Measurements from ENCODE around the gene YBX2. TPM values are rescaled to one million over a fixed set of nuclear protein-coding genes. Genes with fewer than 3 reads are reported as not detected.

YBX2 gene
- total and polyA plus RNA-seq, 2 donors (not counting 3 experiments of a cell fraction or from before 2014, with no cell fraction given), result 0.15 to 0.31 TPM

DNA sequence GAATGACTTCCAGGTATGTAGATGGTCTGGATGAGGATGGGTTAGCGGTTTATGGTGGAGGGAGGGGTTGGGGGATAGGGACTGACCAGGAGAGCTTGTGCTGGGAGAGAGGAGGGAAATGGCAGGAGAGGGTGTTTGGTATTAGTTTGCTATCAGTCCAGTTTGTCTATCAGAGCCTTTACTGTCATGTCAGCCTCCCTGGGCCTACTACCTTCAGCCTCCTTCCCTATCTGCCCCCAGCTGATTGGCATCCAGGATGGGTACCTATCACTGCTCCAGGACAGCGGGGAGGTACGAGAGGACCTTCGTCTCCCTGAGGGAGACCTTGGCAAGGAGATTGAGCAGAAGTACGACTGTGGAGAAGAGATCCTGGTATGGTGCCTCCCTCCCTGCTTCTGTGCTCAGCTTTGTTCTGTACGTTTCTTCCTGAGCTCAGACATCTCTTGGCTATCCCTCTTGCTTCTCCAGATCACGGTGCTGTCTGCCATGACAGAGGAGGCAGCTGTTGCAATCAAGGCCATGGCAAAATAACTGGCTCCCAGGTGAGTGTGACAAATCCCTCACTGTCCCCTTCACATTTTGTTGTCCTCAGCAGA, 16.8 kb upstream of the YBX2 start:
- no peak overlapping the region for H3K9ac ChIP-seq (replicated peaks; ENCODE audit: extremely low read depth, insufficient read depth, low read length)
- TF ChIP-seq EZH2 (IDR thresholded peaks at IDR 0.05; ENCODE audit: borderline replicate concordance, low read depth, low read length, severe bottlenecking) (no peak), POLR2A (IDR thresholded peaks at IDR 0.05; ENCODE audit: low read depth, low read length) (no peak), JUN (IDR thresholded peaks at IDR 0.05; ENCODE audit: borderline replicate concordance, insufficient read depth, insufficient read length, low read depth) (no peak), GATA2 (IDR thresholded peaks at IDR 0.05; ENCODE audit: insufficient read depth, insufficient read length, low read depth, low read length) (no peak), FOS (IDR thresholded peaks at IDR 0.05; ENCODE audit: borderline replicate concordance, insufficient read depth, low read length) (no peak), MAX (IDR thresholded peaks at IDR 0.05; ENCODE audit: insufficient read depth, insufficient read length) (no peak), POLR2AphosphoS5 (IDR thresholded peaks at IDR 0.05; ENCODE audit: insufficient read depth, low read depth, low read length) (peak; percentile 10)
- TF ChIP-seq, protein P1, sequence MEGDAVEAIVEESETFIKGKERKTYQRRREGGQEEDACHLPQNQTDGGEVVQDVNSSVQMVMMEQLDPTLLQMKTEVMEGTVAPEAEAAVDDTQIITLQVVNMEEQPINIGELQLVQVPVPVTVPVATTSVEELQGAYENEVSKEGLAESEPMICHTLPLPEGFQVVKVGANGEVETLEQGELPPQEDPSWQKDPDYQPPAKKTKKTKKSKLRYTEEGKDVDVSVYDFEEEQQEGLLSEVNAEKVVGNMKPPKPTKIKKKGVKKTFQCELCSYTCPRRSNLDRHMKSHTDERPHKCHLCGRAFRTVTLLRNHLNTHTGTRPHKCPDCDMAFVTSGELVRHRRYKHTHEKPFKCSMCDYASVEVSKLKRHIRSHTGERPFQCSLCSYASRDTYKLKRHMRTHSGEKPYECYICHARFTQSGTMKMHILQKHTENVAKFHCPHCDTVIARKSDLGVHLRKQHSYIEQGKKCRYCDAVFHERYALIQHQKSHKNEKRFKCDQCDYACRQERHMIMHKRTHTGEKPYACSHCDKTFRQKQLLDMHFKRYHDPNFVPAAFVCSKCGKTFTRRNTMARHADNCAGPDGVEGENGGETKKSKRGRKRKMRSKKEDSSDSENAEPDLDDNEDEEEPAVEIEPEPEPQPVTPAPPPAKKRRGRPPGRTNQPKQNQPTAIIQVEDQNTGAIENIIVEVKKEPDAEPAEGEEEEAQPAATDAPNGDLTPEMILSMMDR (IDR thresholded peaks at IDR 0.05; ENCODE audit: extremely low read depth in 1 of 2, insufficient read depth in 1 of 2, low read depth in 1 of 2, low read length in 2 of 2), result no peak
- POLR2A ChIA-PET, result no interaction called here
- intact Hi-C loops (cut with micrococcal nuclease), result no loop called here
- no peak overlapping the region for H3K27ac ChIP-seq (ENCODE audit: insufficient read depth, low read depth, low read length)
- dilution Hi-C loops (cut with MboI; ENCODE audit: extremely low pct_ligation_motif_present, low sequenced_read_pairs), result no loop called here
- H2AFZ ChIP-seq (ENCODE audit: low read depth, low read length), result no peak overlapping the region
- H3K4me3 ChIP-seq (replicated peaks in 1 of 3; ENCODE audit: insufficient read depth in 1 of 3, low read depth in 1 of 3, low read length in 3 of 3), result no peak overlapping the region
- BruUV-seq (replicated peaks), result no TSS peak
- peaks cover 31 to 38% of the 10 kb centered on the region in 2 experiments for H3K36me3 ChIP-seq (ENCODE audit: control insufficient read depth in 2 of 2, extremely low read depth in 1 of 2, insufficient read depth in 2 of 2, low read length in 2 of 2)
- no peaks in the 10 kb centered on the region for H3K9me1 ChIP-seq (replicated peaks; ENCODE audit: control insufficient read depth, extremely low read depth, insufficient read depth, low read length)
- no peaks in the 10 kb centered on the region for H3K27me3 ChIP-seq (ENCODE audit: control insufficient read depth in 2 of 2, insufficient read depth in 2 of 2, low read length in 2 of 2)
- DNase-seq (ENCODE audit: low read depth, low spot score) (no peak), FAIRE-seq (no peak)
- H3K79me2 ChIP-seq (ENCODE audit: control insufficient read depth, insufficient read depth, low read length), result peaks cover 49% of the 10 kb centered on the region
- CTCF ChIA-PET, result no interaction called here
- H4K20me1 ChIP-seq (replicated peaks; ENCODE audit: control insufficient read depth, extremely low read depth, insufficient read depth, low read length), result peaks cover 4% of the 10 kb centered on the region
- H3K4me1 ChIP-seq (ENCODE audit: control insufficient read depth, extremely low read depth, insufficient read depth, low read length), result peaks cover 32% of the 10 kb centered on the region
- H3K4me2 ChIP-seq (ENCODE audit: insufficient read depth, low read length), result no peak overlapping the region
- no peaks in the 10 kb centered on the region for H3K9me3 ChIP-seq (replicated peaks; ENCODE audit: control insufficient read depth, insufficient read depth, low read length)

Data from endothelial cell of umbilical vein (primary cell).